NCI-H1105 treated with DMSO at 0.1 percent for 48 hours (cell line): Measurements from ENCODE around the gene ARSI.
"Not testable (repeated sequence)": the region's sequence is repeated elsewhere in the genome, so short reads cannot be mapped to it uniquely, and the experiment has no call there.

Experiments used
- DNase-seq: peaks from one replicate; lab custom pipeline; 2025; lab: John Stamatoyannopoulos, UW

Gene ARSI

DNA sequence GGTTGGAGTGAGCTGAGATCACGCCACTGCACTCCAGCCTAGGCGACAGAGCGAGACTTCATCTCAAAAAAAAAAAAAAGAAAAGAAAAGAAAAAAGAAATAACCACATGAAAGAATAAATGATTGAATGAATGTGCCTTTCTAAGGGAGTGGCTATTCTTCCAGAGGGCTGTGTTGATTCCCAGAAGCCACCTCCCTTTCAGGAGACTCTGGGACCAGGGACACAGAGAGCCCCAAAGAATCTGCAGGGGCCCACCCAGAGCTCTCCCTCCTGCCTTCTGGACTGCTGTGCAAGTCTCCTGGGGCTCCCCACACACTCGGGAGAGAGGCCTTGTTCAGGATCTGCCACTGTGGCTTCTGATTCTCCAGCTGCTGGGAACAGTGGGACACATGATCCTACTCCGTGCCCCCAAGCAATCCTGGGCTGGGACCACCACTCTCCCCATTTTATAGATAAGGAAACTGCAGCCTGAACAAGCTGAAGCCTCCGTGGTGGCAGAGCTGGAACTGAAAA, 36.8 kb downstream of the ARSI start:
- no peak for DNase-seq

GRCh38 chr5:150264667-150265603, 37.8 kb downstream of the ARSI start:
- no peak for DNase-seq

GRCh38 chr5:150263801-150264621, 38.7 kb downstream of the ARSI start:
- DNase-seq: no peak

DNA sequence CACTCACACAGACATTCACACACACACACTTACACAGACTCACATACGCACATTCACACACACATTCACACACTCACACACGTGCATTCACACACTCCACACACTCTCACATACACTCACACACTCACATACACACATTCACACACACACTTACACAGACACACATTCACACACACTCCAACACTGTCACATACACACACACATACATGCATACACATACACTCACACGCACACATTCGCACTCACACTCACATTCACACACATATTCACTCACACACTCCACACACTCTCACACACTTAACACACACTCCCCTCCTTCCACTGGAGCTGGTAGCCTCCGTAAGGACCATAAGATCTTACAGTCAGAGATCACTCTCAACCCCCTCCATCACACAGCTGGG, 39.3 kb downstream of the ARSI start:
- no peak for DNase-seq

- no peak for DNase-seq
Measured at GRCh38 chr5:150262502-150262901, 40.2 kb downstream of the ARSI start.

- no peak for DNase-seq
Measured at GRCh38 chr5:150261231-150261630, 41.5 kb downstream of the ARSI start.

DNA sequence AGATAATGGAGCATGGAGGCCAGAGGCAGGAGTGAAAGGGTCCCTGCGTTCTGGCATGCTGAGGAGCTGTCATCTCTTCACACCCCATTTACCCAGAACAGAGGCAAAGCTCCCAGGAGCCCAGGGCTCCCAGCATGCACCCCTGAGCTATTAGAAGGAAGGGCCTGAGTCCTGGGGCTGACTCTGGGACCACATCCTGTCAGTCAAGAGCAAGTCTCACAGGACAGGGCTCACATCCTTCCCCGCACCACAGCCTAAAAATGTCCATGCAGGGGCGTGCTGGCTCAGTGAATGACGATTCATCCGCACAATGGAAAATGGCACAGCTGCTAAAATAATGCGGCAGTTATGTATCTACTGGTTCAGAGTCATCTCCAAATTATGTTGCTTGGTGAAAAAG, 44.6 kb downstream of the ARSI start:
- DNase-seq: no peak

DNA sequence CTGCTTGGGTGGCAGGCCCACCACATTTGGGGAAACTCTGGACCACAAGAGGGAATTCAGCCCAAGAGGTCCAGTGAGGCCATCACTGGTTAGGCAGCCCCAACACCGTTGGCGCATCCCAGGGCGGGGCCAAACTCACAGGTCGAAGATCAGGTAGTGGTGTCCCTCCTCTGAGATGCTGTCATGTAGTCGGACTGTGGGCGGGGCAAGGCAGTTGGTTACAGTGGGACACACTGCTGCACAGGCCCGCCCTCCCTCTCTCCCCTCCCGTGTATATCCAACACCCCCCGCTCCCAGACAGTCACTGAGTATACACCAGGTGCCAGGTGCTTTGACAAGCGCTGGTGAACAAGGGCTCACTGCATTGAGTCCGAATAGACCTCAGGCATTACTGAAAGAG, 45.3 kb downstream of the ARSI start:
- no peak for DNase-seq

DNA sequence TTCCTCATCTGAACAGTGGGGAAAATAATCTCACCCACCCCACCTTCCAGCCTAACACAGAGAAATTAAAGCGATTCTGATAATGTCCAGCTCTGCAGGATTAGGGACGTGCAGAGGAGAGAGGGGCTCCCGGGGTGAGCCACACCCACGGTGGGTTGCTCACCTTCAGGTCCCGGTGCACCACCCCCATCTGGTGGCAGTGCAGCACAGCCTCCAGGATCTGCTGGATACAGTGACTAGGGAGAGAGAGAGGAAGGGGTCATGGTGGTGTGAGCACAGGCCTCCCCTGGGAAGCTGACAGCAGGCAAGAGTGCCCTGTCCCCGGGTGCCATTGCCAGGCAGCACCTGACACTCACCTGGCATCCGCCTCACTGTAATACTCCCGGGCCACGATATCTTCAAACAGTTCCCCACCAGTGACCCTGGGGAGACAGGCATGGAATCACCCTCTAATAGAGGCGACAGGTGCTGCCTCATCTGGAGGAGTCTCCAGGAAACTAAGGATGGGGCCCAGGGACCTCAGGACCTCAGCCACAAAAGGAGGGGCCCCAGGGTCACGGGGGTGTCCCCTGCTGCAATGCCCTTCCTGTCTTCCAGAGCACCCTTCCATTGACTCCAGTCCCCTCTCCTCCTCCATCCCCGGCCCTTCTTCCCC, 46.2 kb downstream of the ARSI start:
- DNase-seq: no peak

- DNase-seq: no peak
Measured at GRCh38 chr5:150255659-150256409, 46.9 kb downstream of the ARSI start.

GRCh38 chr5:150254774-150255173, 47.9 kb downstream of the ARSI start:
- DNase-seq: no peak

GRCh38 chr5:150254363-150254762, 48.3 kb downstream of the ARSI start:
- DNase-seq: no peak

DNA sequence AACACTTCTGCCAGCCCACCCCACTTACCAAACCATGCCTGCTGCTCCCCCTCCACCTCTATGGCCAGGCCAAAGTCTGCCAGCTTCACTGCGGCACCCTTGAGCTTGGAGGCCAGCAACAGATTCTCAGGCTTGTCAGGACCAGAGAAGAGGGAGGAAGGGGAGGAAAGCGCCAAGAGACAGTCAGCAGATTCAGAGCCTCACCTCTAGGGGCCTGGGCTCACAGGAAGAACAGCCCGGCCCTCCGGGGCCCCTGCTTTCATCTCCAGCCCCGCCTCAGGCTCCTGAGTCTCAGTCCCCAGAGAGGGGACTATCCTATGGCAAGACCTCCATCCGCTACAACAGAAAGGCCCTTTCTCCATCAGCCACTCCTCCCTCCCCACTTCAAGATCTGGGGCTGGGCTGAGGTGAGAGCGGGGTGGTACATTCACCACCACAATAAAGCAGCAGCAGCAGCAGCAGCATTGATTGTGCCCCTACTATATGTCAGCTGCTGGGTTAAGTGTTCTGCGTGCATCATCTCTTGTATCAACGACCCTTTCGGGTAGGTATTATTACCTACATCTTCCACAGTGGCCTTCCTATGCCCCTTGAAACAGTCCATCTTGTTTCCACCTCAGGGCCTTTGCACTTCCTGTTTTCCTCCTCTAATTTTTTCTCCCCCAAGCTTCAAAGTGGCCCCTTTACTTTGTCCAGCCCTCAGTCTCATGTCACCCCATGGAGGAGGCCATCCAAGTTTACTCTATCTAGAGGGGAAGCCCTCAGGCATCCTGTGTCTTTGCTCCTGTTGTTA, 49.1 kb downstream of the ARSI start:
- no peak for DNase-seq

GRCh38 chr5:150252489-150252888, 50.2 kb downstream of the ARSI start:
- no peak for DNase-seq

- DNase-seq: no peak
Measured at GRCh38 chr5:150251504-150251903, 51.2 kb downstream of the ARSI start.

- no peak for DNase-seq
Measured at GRCh38 chr5:150249744-150250143, 53.0 kb downstream of the ARSI start.

GRCh38 chr5:150248946-150249345, 53.8 kb downstream of the ARSI start:
- no peak for DNase-seq

GRCh38 chr5:150248493-150248892, 54.2 kb downstream of the ARSI start:
- not testable (repeated sequence) for DNase-seq

- DNase-seq: no peak
Measured at GRCh38 chr5:150247726-150248125, 55.0 kb downstream of the ARSI start.

GRCh38 chr5:150246835-150247234, 55.9 kb downstream of the ARSI start:
- DNase-seq: no peak

DNA sequence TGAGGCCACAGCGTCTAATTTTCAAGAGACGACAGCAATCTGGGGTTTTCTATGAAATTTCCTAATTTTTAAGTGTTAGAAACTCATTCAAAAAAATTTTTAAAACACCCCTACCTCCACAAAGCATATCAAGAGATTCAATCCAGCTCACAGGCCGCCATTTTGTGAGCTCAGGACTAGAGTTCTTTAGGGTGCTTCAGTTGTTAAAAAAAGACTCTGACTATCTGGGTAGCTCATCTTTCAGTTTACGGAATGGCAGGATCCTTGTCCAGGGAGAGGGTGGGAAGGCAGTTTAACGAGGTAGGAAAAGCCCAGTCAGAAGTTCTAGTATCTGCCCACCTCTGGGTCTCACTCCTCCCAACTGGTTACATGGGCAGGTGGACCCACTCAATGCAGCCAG, 56.3 kb downstream of the ARSI start:
- no peak for DNase-seq
